HG02642 (cell line): ENCODE results near the gene RAB44.
"Not testable (repeated sequence)": the region's sequence is repeated elsewhere in the genome, so short reads cannot be mapped to it uniquely, and the experiment has no call there.

Experiments used
- ATAC-seq: cut with Tn5 transposase; IDR thresholded peaks from one replicate; pipeline ENCODE4 v1.9.1; 2021; ENCODE audit warnings: mild to moderate bottlenecking; ENCODE audit not compliant: unreplicated experiment, poor library complexity

RAB44 gene, protein sequence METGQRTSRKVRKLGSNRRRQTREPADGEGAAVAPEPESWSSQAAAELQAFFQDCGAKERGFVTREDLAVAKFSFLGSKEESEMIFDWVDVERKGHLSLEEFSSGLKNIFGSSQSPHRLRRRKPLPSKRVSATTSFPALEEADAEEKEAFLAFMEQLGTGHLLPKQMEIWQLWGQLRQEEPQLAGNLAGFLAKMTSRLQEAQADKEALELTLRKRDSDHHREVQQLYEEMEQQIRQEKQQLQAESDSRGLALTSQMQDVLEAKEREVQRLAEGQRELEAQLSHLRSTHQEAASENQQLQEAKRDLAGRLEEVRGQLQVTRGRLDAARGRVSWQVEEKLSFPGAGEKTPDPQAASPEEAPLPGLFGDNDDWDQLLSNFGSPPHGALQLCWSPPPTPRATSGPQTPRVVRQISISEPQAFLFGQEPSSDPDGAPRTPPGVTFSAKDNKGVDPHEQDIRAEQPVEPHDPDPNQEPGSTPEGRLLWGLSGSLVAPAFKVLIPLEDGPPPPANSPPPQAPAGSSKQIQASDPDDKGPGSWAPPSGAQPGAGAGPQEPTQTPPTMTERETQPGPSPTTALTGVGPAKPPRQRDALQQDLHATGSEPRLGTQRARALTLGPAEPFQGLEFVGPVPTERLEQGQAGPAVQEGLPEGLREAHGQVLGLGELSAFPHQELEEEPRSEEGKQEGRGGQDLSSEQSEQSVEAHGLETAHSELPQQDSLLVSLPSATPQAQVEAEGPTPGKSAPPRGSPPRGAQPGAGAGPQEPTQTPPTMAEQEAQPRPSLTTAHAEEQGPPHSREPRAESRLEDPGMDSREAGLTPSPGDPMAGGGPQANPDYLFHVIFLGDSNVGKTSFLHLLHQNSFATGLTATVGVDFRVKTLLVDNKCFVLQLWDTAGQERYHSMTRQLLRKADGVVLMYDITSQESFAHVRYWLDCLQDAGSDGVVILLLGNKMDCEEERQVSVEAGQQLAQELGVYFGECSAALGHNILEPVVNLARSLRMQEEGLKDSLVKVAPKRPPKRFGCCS

DNA sequence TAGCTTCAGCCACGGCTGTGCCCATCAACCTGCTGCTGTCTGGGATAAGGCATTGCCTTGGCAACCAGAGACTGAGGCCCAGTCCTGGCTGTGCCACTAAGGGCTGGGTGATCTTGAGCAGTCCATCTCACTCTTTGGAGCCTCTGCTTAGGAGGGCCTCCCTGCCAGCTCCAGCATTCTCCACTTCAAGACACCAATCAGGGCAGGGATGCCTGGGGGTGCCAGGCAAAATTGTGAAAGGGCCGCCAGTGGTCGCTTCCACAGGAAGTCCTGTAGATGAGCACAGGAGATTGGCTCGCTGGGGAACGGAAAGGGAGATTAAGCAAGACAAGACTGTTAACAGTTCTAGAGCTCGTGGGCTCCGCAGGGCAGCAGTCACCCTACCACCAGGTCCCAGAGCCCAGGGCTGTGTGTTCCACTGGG lies at the start of gene RAB44:
TSS of gene RAB44 (plus strand) at position 346 of the 423 bp plus-strand sequence. CDS start 6,410 bp downstream, outside the sequence.
- no peak for ATAC-seq

DNA sequence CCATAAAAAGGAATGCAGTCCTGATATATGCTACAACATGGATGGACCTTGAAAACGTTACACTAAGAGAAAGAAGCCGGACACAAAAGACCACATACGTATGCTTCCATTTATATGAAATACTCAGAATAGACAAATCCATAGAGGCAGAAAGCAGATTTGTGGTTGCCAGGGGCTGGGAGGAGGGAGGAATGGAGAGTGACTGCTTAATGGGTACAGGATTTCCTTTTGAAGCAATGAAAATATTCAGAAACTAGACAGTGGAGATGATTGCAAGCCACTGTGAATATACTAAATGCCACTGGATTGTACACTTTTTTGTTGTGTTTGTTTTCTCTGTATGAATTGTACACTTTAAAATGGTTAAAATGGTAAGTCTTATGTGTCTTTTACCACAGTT lies 48.5 kb upstream of the RAB44 start:
- ATAC-seq: no peak

DNA sequence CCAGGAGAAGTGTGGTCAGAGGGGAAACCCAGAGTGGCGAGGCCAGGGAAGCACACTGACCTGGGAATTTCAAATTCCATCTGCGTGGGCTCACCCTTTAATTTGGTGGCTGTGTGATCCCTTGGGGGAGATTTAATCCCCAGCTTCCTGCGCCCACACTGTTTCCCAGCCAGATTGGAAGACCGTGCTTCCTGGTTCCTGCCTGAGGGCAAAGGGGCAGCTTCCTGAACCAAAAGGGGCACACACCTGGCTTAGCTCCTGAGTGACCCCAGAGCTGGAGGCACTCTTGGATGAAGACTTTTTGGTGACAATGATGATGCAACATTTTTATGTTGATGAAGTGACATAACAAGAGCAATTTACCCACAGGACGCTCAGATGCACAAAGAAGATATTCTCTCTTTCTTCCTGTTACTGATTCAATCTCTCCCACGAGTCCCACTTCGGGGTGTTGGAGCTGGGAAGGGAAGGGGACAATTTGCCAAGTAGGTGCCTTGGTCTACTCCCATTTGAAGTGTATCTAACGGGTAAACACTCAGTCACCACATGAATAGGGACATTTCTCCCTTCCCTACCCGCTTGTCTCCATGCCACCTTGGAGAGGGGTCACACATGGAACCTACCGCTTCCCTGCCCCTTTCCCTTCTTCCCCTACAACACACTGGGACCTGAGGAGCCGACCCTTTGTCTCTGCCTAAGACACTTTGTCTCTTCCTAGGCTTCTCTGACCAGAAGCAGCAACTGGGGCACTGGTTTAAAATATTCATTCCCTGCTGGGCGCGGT lies 47.7 kb upstream of the RAB44 start:
- ATAC-seq: no peak

- ATAC-seq: peak; percentile 73
Observed at GRCh38 chr6:36650848-36651478, 46.7 kb upstream of the RAB44 start.

DNA sequence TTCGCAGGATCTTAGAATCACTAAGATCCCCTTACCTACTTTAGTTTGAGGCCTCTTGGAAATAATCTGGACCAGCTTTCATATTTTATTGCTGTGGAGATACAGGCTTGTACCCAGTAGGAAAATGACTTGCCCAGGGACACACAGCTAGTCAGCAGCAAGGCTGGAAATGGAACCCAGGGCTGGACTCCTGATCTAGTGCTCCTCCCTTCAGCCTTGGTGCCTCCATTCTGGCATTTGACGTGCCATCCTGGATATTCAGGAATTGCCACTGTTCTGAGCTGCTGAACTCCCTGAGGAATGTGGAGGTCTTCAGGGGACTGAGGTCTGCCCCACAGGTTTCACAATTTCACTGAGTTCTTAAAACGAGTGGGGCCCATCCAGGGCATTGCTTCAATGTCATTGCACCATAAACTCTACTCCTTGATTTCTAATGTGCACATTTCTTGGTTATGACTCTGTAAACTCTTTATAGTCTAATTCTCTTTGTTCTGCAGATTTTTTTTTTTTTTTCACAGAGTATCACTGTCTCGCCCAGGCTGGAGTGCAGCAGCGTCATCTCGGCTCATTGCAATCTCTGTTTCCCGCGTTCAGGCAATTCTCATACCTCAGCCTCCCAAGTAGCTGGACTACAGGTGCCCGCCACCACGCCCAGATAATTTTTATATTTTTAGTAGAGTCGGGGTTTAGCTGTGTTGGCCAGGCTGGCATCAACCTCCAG lies 45.8 kb upstream of the RAB44 start:
- no peak for ATAC-seq

GRCh38 chr6:36654469-36654868 lies 43.2 kb upstream of the RAB44 start:
- ATAC-seq: not testable (repeated sequence)

GRCh38 chr6:36655085-36655724 lies 42.4 kb upstream of the RAB44 start:
- ATAC-seq: no peak

GRCh38 chr6:36656441-36656840 lies 41.2 kb upstream of the RAB44 start:
- no peak for ATAC-seq

DNA sequence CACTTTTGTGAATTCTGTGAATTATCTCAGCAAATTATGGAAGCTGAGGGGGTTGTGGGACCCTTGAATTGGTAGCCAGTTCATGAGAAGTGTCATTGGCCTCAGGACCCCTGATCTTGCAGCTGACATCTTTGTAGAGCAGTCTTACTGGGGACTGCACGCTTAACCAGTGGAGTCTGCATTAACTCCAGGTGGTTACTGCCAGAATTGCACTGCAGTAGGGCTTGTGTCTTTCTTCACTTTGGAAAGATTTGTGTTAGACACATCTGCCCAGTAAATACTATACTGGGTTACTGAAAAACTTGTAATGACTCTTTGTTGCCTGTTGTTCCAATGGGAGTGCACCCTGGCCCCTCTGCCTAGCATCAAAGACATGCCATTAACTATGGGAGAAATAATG lies 40.4 kb upstream of the RAB44 start:
- no peak for ATAC-seq

DNA sequence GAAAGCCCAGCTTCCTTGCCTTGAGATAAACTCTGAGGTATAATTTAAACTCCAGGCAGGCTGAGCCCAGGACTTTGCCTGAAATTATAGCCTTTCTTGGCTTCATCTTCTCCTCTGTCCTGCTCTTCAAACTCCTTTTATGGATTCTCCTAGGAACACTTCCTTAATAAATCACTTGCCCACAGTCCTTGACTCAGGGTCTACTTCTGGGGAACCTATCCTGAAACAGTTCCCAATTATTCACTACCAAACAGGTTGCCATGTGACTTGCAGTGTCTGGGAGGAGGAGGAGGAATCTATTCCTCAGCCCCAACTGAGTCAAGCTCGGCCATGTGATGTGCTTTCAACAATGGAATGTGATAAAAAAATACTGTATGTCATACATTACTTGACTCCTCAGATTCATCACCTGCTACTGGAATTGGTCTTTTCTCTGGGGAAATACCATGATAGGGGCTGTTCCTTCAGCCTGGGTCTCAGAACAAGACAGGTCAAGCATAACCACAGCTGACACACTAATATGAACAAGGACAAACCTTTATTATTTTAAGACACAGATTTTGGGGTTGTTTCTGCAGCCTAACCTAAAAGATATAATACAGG lies 39.6 kb upstream of the RAB44 start:
- ATAC-seq: no peak

- no peak for ATAC-seq
Observed at GRCh38 chr6:36659271-36659670, 38.4 kb upstream of the RAB44 start.

GRCh38 chr6:36660771-36661471 lies 36.7 kb upstream of the RAB44 start:
- no peak for ATAC-seq

DNA sequence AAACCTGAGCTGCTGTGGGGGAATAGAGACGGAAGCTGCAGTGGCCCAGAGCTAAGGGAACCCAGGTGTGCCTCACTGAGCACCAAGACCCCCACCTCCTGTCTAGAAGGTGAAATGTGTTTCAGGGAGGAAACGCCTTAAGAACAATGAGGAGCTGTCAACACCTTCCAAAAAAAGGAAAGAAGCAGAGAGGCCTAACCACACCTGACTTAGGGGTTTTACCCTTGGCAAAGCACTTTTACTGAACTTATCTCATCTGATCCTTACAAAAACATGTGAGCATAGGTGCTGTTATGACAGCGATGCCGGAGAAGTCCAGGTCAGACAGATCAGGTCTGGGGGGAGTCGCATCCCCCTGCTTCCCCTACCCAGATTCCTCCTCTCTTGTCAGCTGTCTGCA lies 35.2 kb upstream of the RAB44 start:
- no peak for ATAC-seq

DNA sequence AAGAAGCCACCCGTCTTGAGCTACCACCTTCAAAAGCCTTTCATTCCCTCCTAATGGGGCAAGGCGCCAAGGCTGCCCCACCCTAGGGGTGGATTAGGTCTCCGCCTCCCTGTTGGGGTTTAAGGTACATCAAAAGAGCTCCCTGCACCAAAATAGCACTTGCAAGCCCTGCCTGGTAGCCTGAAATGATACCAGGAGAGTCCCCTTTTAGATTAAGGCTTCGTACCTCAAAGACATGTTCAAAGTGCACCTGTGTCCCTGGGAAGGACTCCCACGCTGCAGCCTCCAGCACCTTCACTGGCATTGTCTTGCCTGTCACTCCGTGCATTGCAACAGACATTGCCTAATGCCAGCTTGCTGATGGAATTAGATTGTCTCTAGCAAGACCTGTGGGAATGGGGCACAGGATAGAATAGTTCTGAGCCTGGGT lies 34.8 kb upstream of the RAB44 start:
- ATAC-seq: no peak

DNA sequence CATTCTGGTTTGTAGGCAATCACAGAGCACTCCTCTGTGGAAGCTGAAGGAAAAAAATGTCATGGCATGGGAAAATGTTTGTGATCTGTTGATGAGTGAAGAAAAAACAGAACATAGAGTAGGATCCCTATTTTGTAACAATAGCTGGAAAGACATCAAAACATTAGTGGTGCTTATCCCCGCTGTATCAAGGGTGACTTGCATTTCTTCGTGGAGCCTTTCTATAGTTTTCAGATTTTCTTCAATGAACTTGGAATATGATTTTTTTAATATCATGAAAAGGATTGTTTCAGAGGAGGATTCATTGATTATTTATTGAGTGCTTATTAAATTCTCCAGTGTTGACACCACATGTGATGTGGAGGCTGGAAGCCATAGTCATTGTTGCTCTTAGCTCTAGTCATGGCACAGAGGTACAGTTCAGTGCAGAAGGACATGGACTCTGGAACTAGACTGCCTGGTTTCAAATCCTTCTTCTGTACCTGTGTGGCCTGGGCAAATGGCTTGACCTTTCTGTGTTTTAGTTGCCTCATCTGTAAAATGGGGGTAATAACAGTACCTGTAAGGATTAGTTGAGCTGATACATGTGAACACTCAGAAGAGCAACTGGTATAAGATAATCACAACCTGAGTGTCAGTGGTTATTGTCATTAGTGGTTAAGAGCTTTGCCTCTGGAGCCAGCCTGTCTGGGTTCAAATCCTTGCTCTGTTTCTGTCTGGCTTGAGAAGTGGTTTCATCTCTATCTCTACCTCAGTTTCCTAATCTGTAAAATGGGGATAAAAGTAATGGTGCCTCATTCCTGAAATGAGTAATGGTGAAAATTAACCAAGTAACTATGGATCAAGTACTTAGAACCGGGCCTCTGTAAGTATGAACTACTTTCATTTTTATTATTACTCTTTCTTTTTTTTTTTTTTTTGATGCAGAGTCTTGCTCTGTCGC lies 33.9 kb upstream of the RAB44 start:
- ATAC-seq: no peak

DNA sequence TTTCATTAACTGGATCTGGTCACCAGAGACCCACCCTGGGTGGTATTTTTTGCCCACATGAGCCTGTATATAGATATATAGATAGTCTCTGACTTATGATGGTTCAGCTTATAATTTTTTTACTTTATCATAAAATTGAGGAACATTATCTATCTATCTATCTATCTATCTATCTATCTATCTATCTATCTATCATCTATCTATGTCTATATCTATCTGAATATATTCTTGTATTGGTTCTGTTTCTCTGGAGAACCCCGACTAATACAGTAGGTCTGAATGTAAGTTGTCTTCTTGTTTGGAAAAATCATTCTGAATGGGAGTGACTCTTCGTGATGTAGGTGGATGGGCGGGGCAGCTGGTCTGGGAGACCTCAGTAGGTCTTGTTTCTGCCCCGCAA lies 32.4 kb upstream of the RAB44 start:
- ATAC-seq: no peak

- ATAC-seq: no peak
Observed at GRCh38 chr6:36666287-36666686, 31.3 kb upstream of the RAB44 start.
